Right cardiac atrium (tissue), 5 donors: ENCODE data around the gene ARHGAP9. TPM values are rescaled to one million over a fixed set of nuclear protein-coding genes. Genes with fewer than 3 reads are reported as not detected.

Experiments used
- ATAC-seq, 2 donors: fragments of 200-7000 bp; cut with Tn5 transposase; one replicate each; pipeline versions ENCODE4 v1.8.0 to v1.9.1; 2020; ENCODE audit warnings: moderate library complexity in 2 of 2, mild to moderate bottlenecking in 1 of 2
- DNase-seq, 3 donors: peaks; one replicate each; pipeline ENCODE4 v3.0.0-alpha.2; 2020
- H3K27ac ChIP-seq: one replicate; pipeline ENCODE4 v1.5.1; 2013; ENCODE audit warnings: mild to moderate bottlenecking, low read length, control low read depth, moderate library complexity
- H3K27me3 ChIP-seq: one replicate; pipeline ENCODE4 v1.6.1; 2013; ENCODE audit not compliant: control insufficient read depth, insufficient read depth
- H3K4me1 ChIP-seq: one replicate; pipeline ENCODE4 v1.6.1; 2013; ENCODE audit warnings: low read length; ENCODE audit not compliant: control insufficient read depth, insufficient read depth
- H3K4me3 ChIP-seq: one replicate; pipeline ENCODE4 v1.5.1; 2013; ENCODE audit warnings: low read length, control low read depth
- H3K9me3 ChIP-seq: one replicate; pipeline ENCODE4 v1.6.1; 2013; ENCODE audit warnings: low read length; ENCODE audit not compliant: control insufficient read depth
- WGBS: extraction: QIAGEN DNeasy Blood & Tissue Kit; methylation state at CpG from one replicate; pipeline ENCODE4 v1.1.7; 2013; 5-methylcytosine and 5-hydroxymethylcytosine counted together
- intact Hi-C, 4 donors: fragments of 100-400 bp; cut with DNase I; formaldehyde crosslinking; loops; one replicate each; pipeline versions ENCODE4 v1.11.0 to v1.14.0; 2022 to 2023
- polyA plus RNA-seq: library from polyadenylated mRNA; stranded (reverse); fragments of 200-250 nt; gene quantifications from one replicate; pipeline ENCODE4 v1.2.3, GENCODE V29; 2013
- total RNA-seq, 4 donors: library from RNA; stranded (reverse); fragmentation: NEBNext Ultra II Directional; extraction: Animal tissue kit (Norgen Biotek cat#: 25700); gene quantifications; one replicate each; pipeline ENCODE4 v1.2.1, GENCODE V29; 2021
- donor health status: healthy with polysubstance abuse.
- donor health status: DM: no; HTN: yes; CAD: no.
- donor health status: DM: no; HTN: no; CAD: no.
- donor health status: DM: no; HTN: yes; CAD: no; lungs with severe emphysema.
- donor health status: DM: yes; HTN: yes; CAD: no.

Gene ARHGAP9
- total and polyA plus RNA-seq, 5 donors = 3.0 to 10.2 (median 6.0) TPM

GRCh38 chr12:57489157-57489641 lies 9.5 kb upstream of the ARHGAP9 start:
- H3K4me3 ChIP-seq = no peak overlapping the region
- intact Hi-C loops = no loop called here
- peaks cover 5% of the 10 kb centered on the region for H3K4me1 ChIP-seq
- ATAC-seq (no peak), DNase-seq (no peak)
- no peak overlapping the region for H3K27ac ChIP-seq
- no peaks in the 10 kb centered on the region for H3K27me3 ChIP-seq
- 90% methylated on average over 5 of the region's 5 CpGs for whole genome bisulfite sequencing
- no peaks in the 10 kb centered on the region for H3K9me3 ChIP-seq

DNA sequence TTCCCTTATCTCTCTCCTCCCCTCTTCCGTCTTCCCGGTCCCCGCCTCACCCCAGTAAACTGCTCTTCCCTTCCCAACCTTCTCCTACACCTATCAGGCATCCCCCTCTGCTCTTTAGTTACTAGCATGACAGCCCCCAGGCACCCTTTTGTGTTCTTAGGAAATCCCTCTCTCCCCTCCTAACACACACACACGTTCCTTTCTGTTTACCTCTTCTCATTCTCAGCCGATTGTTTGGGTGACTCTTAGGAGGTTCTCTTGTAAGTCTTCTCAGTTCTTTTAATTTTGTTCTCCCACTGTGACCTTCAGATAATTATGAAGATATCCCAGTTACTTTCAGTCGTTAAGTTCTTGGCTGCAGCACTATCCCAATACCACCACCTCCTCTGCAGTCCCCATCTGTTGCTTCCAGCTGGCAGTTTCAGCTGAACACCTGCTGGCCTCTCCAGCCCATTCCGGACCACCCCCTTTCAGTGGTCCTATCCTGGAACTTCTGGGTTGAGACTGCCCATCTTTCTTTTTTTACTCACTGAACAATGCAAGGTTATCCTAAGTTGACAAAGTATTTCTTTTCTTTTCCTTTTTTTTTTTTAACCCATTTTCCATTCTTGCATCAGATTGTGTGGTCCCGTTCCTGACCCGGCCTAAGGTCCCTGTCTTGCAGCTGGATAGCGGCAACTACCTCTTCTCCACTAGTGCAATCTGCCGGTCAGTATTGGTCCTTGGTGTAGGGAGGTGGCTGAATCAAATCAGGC lies 8.9 kb upstream of the ARHGAP9 start:
- intact Hi-C loops = no loop called here
- no peak overlapping the region for H3K27ac ChIP-seq
- no peak for ATAC-seq

DNA sequence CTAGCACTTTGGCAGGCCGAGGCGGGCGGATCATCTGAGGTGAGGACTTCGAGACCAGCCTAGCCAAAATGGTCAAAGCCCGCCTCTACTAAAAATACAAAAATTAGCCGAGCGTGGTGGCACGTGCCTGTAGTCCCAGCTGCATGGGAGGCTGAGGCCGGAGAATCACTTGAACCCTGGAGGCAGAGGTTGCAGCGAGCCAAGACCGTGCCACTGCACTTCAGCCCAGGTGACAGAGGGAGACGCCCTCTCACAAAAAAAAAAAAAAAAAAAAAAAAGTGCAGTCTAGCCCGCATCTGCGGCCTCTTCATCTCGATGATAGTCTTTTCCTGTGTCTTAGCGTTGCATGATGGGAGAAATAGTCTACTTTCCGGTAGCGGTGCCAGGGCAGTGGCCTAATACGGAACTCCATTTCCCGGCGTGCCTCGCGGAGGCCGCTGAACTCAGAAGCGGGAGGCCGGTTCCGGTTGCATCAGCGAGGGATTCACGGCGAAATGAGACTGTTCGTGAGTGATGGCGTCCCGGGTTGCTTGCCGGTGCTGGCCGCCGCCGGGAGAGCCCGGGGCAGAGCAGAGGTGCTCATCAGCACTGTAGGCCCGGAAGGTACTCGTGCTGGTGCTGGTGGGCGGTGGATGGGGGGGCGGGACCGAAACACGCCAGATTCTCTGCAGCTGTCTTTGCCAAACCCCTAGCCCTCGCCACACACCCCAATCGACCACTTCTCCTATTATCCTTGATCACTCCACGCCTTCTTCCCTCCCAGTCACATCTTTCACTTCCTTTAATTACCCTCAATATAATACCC lies 8.1 kb upstream of the ARHGAP9 start, which contains the start of gene MARS1:
Gene MARS1 (plus strand): TSS at position 472 of the 805 bp plus-strand sequence. CDS start 23 bp downstream, at position 495.
- Histone ChIP-seq H3K27me3 (no peaks in the 10 kb centered on the region), H3K27ac (peak within 1 kb of the TSS; percentile 76), H3K9me3 (no peaks in the 10 kb centered on the region), H3K4me1 (peaks cover 5% of the 10 kb centered on the region), H3K4me3 (peak within 1 kb of the TSS; percentile 90)
- ATAC-seq (peak; percentile 98), DNase-seq (peak; percentile 95 to 98 (median 95))
- 9% methylated on average over 47 of the region's 47 CpGs for WGBS
- intact Hi-C loops = no loop called here

More for the DNA sequence above, 8.9 kb upstream of the ARHGAP9 start:
- H3K9me3 ChIP-seq = no peaks in the 10 kb centered on the region
- no peak for DNase-seq
- peaks cover 5% of the 10 kb centered on the region for H3K4me1 ChIP-seq
- H3K4me3 ChIP-seq = peak overlapping the region; percentile 90
- WGBS = 32% methylated on average over 11 of the region's 11 CpGs
- H3K27me3 ChIP-seq = no peaks in the 10 kb centered on the region

- intact Hi-C loops = no loop called here
- Histone ChIP-seq H3K4me3 (peak overlapping the region; percentile 90), H3K4me1 (peaks cover 5% of the 10 kb centered on the region), H3K27me3 (no peaks in the 10 kb centered on the region), H3K27ac (no peak overlapping the region), H3K9me3 (no peaks in the 10 kb centered on the region)
- ATAC-seq = peak in 1 of 2 donors; percentile 2
- DNase-seq = peak in 1 of 3 donors; percentile 75
- WGBS = 93% methylated on average over 27 of the region's 27 CpGs
Observed at GRCh38 chr12:57487055-57487596, 7.5 kb upstream of the ARHGAP9 start.

DNA sequence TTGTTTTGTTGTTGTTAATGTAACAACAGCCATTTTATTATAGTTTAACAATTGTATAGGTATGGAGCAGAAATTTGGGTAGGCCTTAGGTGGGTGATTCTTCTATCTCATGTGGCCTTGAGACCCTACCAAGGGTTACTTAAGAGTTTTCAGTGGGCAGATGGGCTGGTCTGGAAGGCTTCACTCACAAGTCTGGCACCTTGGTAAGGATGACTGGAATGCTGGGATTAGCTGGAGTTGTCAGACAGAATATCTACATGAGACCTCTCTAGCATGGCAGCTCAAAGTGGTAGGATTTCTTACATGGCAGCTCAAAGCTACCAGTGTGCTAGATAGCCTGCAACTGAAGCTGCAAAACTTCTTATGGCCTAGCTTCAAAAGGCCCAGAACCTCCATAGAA lies 6.0 kb upstream of the ARHGAP9 start:
- H3K27me3 ChIP-seq = no peaks in the 10 kb centered on the region
- H3K9me3 ChIP-seq = no peaks in the 10 kb centered on the region
- intact Hi-C loops = no loop called here
- no peak overlapping the region for H3K27ac ChIP-seq
- DNase-seq (no peak), ATAC-seq (no peak)
- H3K4me3 ChIP-seq = no peak overlapping the region
- peaks cover 5% of the 10 kb centered on the region for H3K4me1 ChIP-seq

- H3K27ac ChIP-seq = no peak overlapping the region
- intact Hi-C loops = no loop called here
- DNase-seq (no peak), ATAC-seq (no peak)
- H3K27me3 ChIP-seq = no peaks in the 10 kb centered on the region
- WGBS = 45% methylated on average over 5 of the region's 5 CpGs
- H3K4me3 ChIP-seq = no peak overlapping the region
- H3K9me3 ChIP-seq = no peaks in the 10 kb centered on the region
- H3K4me1 ChIP-seq = peaks cover 3% of the 10 kb centered on the region
Observed at GRCh38 chr12:57483466-57483865, 3.8 kb upstream of the ARHGAP9 start.

- Histone ChIP-seq H3K27ac (no peak overlapping the region), H3K27me3 (no peaks in the 10 kb centered on the region), H3K4me1 (no peaks in the 10 kb centered on the region), H3K4me3 (no peak overlapping the region), H3K9me3 (no peaks in the 10 kb centered on the region)
- ATAC-seq = no peak
- WGBS = 81% methylated on average over 1 of the region's 1 CpG
- intact Hi-C loops = no loop called here
- DNase-seq = no peak
Observed at GRCh38 chr12:57481671-57482070, 2.0 kb upstream of the ARHGAP9 start.

DNA sequence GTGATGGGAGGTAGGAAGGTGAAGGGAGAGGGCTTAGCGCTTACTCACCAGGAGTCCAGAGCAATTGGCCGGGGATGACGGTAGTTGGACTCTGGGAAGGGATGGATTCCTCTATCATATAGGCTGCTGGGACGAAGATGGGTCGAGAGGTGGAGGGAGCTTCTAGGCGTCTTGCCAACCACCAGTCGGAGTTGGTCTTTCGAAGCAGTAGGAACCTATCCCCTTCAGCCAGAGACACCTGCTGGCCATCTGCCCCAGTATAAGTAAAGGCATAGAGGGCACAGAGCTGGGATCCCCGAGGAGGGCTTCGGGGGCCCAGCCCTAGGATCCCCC lies 657 bp downstream of the ARHGAP9 start:
- 83% methylated on average over 10 of the region's 10 CpGs for WGBS
- intact Hi-C loops = no loop called here
- no peak overlapping the region for H3K27ac ChIP-seq

DNA sequence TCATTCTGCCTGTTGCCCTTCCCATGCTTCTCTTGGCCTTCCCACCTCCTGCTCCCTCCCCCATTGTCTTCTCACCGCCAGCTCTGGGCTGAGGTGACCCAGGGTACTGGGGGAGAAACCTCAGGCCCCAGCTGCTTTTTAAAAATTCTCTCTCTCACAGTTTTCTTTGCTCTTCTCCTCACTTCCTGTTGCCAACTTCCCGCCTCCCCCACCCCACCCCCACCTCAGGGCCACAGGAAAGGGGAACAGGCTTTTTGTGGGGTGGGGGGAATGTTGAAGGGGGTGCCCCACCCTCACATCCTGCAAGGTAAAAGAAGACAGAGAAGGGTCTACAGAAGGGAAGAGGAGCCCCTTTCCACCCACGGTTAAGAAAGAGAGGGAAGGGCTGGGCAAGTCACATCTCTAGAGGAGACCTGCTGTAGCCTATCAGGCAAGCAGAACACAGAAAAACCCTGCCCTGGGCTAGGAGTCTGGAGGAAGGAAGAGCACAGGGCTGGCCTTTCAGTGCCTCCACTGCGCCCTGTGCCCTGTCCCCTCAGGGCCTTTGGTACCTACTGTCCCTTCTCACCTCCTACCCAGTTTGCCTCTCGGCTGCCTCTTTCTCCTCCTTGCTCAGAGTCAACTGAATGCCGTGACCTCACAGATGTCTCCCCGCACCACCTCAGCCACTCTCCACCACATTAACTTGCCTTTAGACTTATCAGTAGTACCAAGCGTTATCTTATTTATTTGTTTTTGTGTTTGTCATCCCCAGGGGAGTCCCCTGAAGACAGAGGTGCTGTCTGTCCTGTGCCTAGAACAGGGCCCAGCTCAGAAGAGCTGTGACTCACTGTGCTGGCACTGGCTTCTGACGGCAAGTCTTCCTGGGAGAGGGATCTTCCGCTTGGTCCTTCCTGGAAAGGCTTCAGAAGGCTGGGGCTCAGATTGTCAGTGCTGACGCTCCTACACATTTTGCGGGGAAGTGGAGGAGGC lies 1.7 kb downstream of the ARHGAP9 start:
- WGBS = 57% methylated on average over 12 of the region's 12 CpGs
- peak overlapping the region; percentile 39 for H3K27ac ChIP-seq
- H3K4me3 ChIP-seq = peak overlapping the region; percentile 6
- ATAC-seq = peak; percentile 24
- no peaks in the 10 kb centered on the region for H3K27me3 ChIP-seq
- H3K4me1 ChIP-seq = no peaks in the 10 kb centered on the region
- H3K9me3 ChIP-seq = no peaks in the 10 kb centered on the region
- DNase-seq = peak in 1 of 3 donors; percentile 51
- intact Hi-C loops = no loop called here

More for the DNA sequence above, 657 bp downstream of the ARHGAP9 start:
- Histone ChIP-seq H3K4me3 (no peak overlapping the region), H3K4me1 (no peaks in the 10 kb centered on the region), H3K27me3 (no peaks in the 10 kb centered on the region), H3K9me3 (no peaks in the 10 kb centered on the region)
- ATAC-seq (no peak), DNase-seq (peak in 1 of 3 donors; percentile 39)

DNA sequence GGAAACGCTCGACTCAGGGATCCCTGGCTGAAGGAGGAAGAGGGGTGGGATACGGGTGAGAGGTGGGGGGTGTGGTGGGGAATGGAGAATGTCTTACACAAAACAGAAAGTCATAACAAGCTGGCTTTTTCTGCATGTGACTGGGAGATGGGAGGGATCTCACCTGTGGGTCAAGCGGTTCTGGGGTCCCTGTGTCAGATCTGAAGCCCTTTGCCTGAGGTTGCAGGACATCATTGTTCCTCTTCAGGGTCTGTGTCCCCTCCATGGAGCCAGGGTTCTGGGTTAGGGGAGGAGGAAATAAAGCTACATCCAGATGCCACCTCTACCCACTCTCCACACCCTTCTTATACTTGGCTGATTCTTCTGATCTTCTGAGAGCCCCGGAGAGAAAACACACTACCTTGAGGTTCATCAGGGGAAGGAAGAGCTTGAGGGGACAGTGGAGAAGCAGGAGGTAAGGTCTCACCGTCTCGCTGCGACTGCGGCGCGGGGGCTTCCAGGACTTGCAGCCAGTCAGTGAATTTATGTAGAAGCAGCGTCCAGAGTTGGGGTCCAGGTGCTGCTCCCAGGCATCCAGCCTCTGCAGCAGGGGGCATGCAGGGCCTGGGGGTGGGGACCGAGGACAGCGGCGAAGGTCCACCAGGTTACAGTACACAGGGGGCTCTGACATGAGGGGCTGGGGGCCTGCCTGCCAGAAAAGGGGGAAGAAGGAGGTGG lies 2.5 kb downstream of the ARHGAP9 start:
- Histone ChIP-seq H3K4me3 (peak overlapping the region; percentile 6), H3K4me1 (no peaks in the 10 kb centered on the region), H3K27ac (no peak overlapping the region), H3K27me3 (no peaks in the 10 kb centered on the region), H3K9me3 (no peaks in the 10 kb centered on the region)
- DNase-seq (peak in 1 of 3 donors; percentile 45), ATAC-seq (no peak)
- 72% methylated on average over 15 of the region's 15 CpGs for WGBS
- intact Hi-C loops = no loop called here
